GM19025 (cell line): ENCODE measurements around the gene TTLL8.

Experiments
- ATAC-seq: cut with Tn5 transposase; IDR thresholded peaks from one replicate; pipeline ENCODE4 v1.9.1; 2021; ENCODE audit warnings: mild to moderate bottlenecking, low read depth, moderate library complexity; ENCODE audit not compliant: unreplicated experiment

TTLL8 gene

GRCh38 chr22:50025993-50026392 lies 32.1 kb downstream of the TTLL8 start:
- ATAC-seq: no peak

DNA sequence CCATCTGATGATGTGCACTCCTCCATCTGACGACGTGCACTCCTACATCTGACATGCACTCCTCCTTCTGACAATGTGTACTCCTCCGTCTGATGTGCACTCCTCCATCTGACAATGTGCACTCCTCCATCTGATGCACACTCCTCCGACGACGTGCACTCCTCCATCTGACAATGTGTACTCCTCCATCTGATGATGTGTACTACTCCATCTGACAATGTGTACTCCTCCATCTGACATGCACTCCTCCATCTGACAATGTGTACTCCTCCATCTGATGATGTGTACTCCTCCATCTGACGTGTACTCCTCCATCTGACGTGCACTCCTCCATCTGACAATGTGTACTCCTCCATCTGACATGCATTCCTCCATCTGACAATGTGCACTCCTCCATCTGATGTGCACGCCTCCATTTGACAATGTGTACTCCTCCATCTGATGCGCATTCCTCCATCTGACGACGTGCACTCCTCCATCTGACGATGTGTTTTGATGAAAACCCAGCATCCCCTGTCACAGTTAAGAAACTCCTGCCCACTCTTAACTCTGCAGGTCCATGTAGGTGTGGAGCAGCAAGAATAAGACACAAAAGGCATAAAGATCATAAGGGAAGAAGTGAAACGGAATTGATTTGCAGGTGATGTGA lies 35.8 kb downstream of the TTLL8 start:
- ATAC-seq: no peak

- ATAC-seq: no peak
These were observed 37.5 kb downstream of the TTLL8 start for GRCh38 chr22:50020606-50021005.

DNA sequence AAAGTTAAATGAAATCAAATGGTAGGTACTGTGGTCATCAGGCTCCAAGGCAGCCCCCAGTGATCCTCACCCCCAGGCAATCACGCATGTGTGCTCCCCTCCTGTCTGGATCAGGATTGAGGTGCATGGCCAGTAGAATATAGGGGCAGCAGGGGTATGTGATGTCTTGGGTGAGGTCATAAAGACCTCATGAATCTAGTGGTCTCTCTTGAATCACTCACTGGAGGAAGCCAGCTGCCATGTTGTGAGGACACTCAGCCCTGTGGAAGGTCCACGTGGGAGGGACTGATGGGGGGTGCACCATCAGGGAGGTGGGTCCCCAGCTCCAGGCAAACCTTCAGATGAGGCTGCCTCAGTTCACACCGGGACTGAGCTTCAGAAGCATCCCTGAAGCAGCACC lies 38.8 kb downstream of the TTLL8 start:
- no peak for ATAC-seq

- no peak for ATAC-seq
These were observed 39.4 kb downstream of the TTLL8 start for GRCh38 chr22:50018608-50019285.

- ATAC-seq: no peak
These were observed 40.3 kb downstream of the TTLL8 start for GRCh38 chr22:50017701-50018224.

DNA sequence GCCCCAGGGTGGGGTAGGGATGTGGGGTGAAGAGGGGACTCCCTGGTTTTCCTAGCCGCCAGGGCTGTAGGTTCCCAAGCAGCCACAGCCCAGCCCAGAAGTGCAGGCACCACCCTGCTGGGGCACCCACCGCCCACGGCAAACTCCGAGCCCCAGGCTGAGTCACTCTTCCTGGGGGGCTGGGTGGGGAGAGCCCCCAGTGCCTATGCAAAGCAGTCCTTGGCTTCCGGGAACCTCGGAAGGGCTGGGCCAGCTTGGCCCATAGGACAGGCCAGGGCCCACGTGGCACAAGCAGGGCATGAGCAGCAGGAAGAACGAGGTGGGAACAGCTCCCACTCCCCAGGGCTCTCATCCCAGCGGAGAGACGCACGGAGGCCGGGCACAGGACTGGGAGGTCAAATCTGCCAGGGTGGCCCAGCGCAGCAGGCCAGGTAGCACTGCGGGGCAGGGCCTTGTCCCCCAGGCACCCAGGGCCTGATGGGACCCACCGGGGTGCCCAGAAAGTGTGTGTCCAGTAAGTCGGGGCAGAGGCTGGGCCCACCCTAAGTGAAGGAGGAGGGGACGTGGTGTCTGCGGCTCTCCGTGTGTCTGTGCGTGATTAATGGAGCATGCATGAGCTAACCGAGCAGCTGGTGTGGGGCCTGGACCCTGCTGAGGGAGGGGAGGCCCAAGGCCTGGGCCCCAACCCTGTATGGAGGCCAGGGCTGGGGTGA lies 41.0 kb downstream of the TTLL8 start:
- peak; percentile 60 for ATAC-seq

DNA sequence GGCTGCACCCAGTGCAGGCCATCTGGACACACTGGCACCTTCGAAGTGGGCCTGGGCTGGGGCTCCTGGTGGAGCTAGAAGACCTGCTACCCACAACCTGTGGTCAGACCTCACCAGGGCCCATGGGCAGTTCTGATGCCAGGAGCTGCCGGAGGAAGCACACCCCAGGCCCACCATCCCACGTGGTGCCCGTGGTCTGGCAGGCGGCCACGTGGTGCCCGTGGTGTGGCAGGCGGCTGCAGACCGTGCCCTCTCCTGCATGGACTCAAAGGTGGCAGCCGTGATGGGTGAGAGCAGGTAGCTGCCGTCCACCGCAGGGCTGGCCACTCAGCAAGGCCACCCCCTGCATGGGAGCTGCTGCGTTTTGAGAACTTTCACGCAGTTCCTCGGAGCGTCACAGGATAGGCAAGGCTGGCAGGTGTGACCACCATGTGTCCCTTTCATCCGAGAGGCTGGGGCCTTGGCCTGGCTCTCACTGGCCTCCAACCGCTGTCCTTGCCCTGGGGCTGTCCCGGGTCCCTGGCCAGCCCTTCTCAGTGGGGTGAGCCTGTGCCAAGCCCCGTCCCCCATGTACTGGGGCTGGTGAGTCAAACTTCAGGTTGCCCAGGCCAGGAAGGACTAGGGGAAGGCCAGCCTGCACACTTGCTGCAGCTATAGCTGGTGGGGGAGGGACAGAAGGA lies 41.6 kb downstream of the TTLL8 start:
- no peak for ATAC-seq

- ATAC-seq: no peak
These were observed 42.4 kb downstream of the TTLL8 start for GRCh38 chr22:50015451-50016307.

DNA sequence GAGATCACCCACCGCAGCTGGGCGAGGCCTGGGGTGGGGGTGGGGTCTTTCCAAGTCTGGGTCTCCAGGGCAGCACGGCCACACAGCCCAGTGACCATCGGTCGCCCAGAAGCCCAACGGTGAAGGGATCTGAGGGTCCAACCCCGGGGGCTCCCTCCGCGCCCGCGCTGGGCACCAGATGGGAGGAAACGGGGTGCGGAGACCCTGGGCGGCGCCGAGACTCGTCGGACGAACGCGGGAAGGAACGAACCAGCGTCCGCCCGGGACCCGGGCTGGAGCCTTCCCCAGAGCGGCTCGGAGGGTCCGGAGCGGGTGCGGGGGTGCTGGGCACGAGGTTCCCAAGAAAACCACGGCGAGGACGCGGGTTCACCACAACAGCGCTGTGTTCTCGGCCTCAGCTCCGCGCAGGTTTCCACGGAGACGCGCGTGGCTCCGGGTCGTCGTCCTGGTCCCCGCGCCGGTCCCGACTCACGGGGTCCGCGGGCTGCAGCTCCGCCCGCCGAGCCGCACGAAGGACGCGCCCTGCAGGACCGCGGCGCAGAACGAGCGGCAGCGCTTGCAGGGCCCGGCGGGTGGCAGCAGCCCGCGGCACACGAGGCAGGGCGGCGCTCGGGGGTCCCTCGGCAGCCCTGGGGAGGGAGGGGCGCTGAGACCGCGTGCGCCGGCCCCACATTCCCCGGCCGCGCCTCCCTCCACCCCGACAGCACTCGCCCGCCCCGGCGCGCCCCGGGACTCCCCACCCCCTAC lies 43.3 kb downstream of the TTLL8 start:
- no peak for ATAC-seq

- ATAC-seq: no peak
These were observed 44.0 kb downstream of the TTLL8 start for GRCh38 chr22:50014053-50014501.

- no peak for ATAC-seq
These were observed 45.6 kb downstream of the TTLL8 start, which contains the start of gene IL17REL for GRCh38 chr22:50012211-50013181. Gene IL17REL (minus strand): TSS chr22:50012765. CDS start chr22:50012646, 119 bp downstream.

- ATAC-seq: no peak
These were observed 46.5 kb downstream of the TTLL8 start for GRCh38 chr22:50011447-50012210.

GRCh38 chr22:50010676-50011446 lies 47.2 kb downstream of the TTLL8 start:
- no peak for ATAC-seq

DNA sequence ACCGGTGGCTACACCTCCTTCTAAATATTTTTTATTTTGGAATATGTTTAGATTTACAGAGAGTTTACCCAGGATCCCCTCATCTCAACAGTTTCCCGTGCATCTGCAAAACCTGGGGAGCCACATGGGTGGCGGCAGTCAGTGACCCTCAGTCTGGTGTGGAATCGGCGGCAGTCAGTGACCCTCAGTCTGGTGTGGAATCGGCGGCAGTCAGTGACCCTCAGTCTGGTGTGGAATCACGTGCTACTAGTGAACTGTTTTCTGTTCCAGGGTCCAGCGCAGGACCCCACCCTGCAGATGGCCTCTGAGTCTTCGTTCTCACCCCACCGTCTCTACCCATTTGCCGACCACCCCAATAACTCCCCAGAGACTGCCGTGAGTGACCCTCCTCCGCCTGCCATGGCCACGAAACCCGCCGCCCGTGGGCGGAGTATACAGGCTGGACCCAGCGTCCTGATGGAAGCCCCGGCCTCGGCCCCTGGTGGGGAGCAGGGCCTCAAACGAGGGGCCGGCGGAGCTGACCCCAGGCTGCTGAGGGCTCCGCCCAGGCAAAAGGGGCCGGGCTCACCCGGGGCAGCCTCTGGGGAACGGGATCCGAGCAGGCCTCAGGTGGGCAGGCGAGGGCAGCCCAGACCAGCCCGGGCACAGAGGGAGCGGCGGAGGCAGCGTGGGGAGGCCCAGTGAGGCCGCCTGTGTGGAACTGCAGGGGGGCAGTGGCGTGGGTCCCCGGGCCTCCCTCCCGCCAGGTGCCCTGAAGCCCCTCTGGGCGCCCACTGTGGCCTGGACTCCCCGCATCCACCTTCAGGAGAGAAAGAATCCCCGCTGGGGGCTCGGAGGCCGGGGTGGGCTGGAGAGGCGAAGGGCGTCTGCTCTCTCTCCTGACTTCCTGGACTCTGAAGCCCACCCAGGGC lies 48.1 kb downstream of the TTLL8 start:
- no peak for ATAC-seq
